Right lobe of liver (tissue), 6 donors: ENCODE data around the gene CELF4. TPM values are rescaled to one million over a fixed set of nuclear protein-coding genes. Genes with fewer than 3 reads are reported as not detected.

Experiments used
- ATAC-seq, 4 donors: fragments of 200-7000 bp; cut with Tn5 transposase; one replicate each; pipeline ENCODE4 v1.9.1; 2020; ENCODE audit warnings: mild to moderate bottlenecking in 4 of 4, moderate library complexity in 4 of 4
- DNase-seq, 3 donors: peaks; one replicate each; pipeline ENCODE4 v3.0.0-alpha.2; 2020
- H3K27ac ChIP-seq, 3 donors: fragments of 200-600 bp; one replicate each; pipeline ENCODE4 v1.8.0; 2022
- H3K27me3 ChIP-seq, 2 donors: fragments of 200-600 bp; one replicate each; pipeline ENCODE4 v1.8.0; 2022
- H3K36me3 ChIP-seq, 4 donors: fragments of 200-600 bp; sonication (generic) in 1 of 4; one replicate each; pipeline versions ENCODE4 v1.5.1 to v1.8.0; 2017 to 2022; ENCODE audit warnings: control low read depth in 1 of 4
- H3K4me1 ChIP-seq, 4 donors: fragments of 200-600 bp; sonication (generic) in 1 of 4; one replicate each; pipeline versions ENCODE4 v1.5.1 to v1.8.0; 2017 to 2022; ENCODE audit warnings: control low read depth in 1 of 4
- H3K4me3 ChIP-seq, 3 donors: fragments of 200-600 bp; one replicate each; pipeline ENCODE4 v1.8.0; 2022
- H3K9me3 ChIP-seq, 4 donors: fragments of 200-600 bp; sonication (generic) in 1 of 4; one replicate each; pipeline versions ENCODE4 v1.5.1 to v1.8.0; 2017 to 2022; ENCODE audit warnings: control low read depth in 1 of 4
- POLR2A ChIP-seq: fragments of 450-650 bp; IDR thresholded peaks from one replicate; pipeline ENCODE4 v1.6.1; 2017; ENCODE audit warnings: antibody characterized with exemption, mild to moderate bottlenecking
- WGBS: methylation state at CpG from one replicate; pipeline ENCODE4 v1.1.6; 2018; ENCODE audit warnings: low coverage, low lambda C conversion rate; ENCODE audit not compliant: insufficient coverage; ENCODE audit errors: missing lambda C conversion rate; 5-methylcytosine and 5-hydroxymethylcytosine counted together
- intact Hi-C, 2 donors: fragments of 100-400 bp; cut with DNase I; formaldehyde crosslinking; loops; one replicate each; pipeline versions ENCODE4 v1.11.2 to v1.14.1; 2022
- total RNA-seq, 6 experiments: library from RNA; depleted of rRNA in 2 of 6; stranded (reverse); fragments of >200 nt in 2 of 6; fragmentation: NEBNext Ultra II Directional in 3 of 6; extraction: Animal tissue kit (Norgen Biotek cat#: 25700) in 3 of 6; gene quantifications; one replicate each; pipeline versions ENCODE4 v1.1.0 to v1.2.4, GENCODE V29; 2016 to 2023
- TF ChIP-seq, protein P1 (sequence below), 4 donors: fragments of 200-600 bp in 3 of 4; fragments of 450-650 bp in 1 of 4; IDR thresholded peaks; one replicate each; pipeline versions ENCODE4 v1.5.1 to v1.8.0; 2016 to 2022; ENCODE audit warnings: antibody characterized with exemption in 4 of 4, mild to moderate bottlenecking in 2 of 4
- donor health status: DM: no; HTN: yes; CAD: no.
- donor health status: DM: no; HTN: no; CAD: no.
- donor health status: DM: no; HTN: no; CAD: no.
- donor health status: DM: no; HTN: yes; CAD: no.
- donor health status: DM: no; HTN: yes; CAD: no.

CELF4 gene
- total RNA-seq, 6 experiments from 2014 or later: 0.06 TPM; not detected in 5

- H3K4me1 ChIP-seq: peaks cover 0 to 4% (median 0%) of the 10 kb centered on the region in 4 donors
- TF ChIP-seq POLR2A: no peak
- H3K27me3 ChIP-seq: peaks cover 0 to 5% of the 10 kb centered on the region in 2 donors
- intact Hi-C loops: no loop called here
- no peaks in the 10 kb centered on the region for H3K9me3 ChIP-seq
- H3K4me3 ChIP-seq: peak overlapping the region; percentile 18 to 39 (median 31)
- no peaks in the 10 kb centered on the region for H3K36me3 ChIP-seq
- DNase-seq (peak in 1 of 3 donors; percentile 48), ATAC-seq (peak in 2 of 4 donors; percentile 8 to 14)
- H3K27ac ChIP-seq: no peak overlapping the region
- 0% methylated on average over 2 of the region's 49 CpGs for WGBS
These were observed 311.3 kb downstream of the CELF4 start for GRCh38 chr18:37254236-37254754.

GRCh38 chr18:37253394-37254235, 312.0 kb downstream of the CELF4 start:
- ATAC-seq: peak; percentile 29 to 69 (median 44)
- Histone ChIP-seq H3K27me3 (peaks cover 0 to 5% of the 10 kb centered on the region in 2 donors), H3K9me3 (no peaks in the 10 kb centered on the region), H3K36me3 (no peaks in the 10 kb centered on the region), H3K4me3 (peak overlapping the region; percentile 18 to 39 (median 31)), H3K27ac (no peak overlapping the region), H3K4me1 (peaks cover 0 to 4% (median 0%) of the 10 kb centered on the region in 4 donors)
- peak in 2 of 3 donors; percentile 34 to 52 for DNase-seq
- WGBS: 5% methylated on average over 4 of the region's 83 CpGs
- intact Hi-C loops: no loop called here
- TF ChIP-seq, protein P1, sequence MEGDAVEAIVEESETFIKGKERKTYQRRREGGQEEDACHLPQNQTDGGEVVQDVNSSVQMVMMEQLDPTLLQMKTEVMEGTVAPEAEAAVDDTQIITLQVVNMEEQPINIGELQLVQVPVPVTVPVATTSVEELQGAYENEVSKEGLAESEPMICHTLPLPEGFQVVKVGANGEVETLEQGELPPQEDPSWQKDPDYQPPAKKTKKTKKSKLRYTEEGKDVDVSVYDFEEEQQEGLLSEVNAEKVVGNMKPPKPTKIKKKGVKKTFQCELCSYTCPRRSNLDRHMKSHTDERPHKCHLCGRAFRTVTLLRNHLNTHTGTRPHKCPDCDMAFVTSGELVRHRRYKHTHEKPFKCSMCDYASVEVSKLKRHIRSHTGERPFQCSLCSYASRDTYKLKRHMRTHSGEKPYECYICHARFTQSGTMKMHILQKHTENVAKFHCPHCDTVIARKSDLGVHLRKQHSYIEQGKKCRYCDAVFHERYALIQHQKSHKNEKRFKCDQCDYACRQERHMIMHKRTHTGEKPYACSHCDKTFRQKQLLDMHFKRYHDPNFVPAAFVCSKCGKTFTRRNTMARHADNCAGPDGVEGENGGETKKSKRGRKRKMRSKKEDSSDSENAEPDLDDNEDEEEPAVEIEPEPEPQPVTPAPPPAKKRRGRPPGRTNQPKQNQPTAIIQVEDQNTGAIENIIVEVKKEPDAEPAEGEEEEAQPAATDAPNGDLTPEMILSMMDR (IDR thresholded peaks at IDR 0.05): no peak
- TF ChIP-seq POLR2A: no peak

DNA sequence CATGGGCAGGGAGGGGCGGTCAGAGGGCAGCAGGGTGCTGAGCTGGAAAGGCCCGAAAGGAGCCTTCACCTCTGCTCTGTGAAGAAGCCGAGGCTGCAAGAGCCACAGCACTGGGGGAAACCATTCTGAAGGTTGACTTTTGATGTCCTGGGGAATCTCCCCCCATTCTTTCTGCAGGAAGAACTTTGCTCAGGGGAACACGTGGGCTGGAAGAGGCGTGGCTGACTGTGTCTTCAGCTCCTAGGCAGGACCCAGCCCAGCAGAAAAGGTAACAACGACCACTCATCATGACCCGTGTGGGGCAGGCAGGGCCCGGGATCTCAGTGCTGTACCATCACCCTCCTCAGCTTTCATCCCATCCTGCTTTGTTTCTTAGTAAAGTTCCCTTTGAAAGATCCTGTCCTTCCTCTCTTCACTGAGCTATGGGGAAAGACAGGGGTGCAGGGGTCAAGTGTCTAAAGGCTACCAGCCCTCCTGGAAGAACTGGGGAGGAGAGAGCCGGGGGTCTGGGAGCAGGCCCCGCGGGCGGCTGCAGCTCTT, 312.7 kb downstream of the CELF4 start:
- WGBS: 71% methylated on average over 6 of the region's 12 CpGs
- no peak for TF ChIP-seq POLR2A
- TF ChIP-seq, protein P1 (IDR thresholded peaks at IDR 0.05): no peak
- intact Hi-C loops: no loop called here
- peak in 1 of 3 donors; percentile 30 for DNase-seq
- Histone ChIP-seq H3K4me1 (peaks cover 0 to 4% (median 0%) of the 10 kb centered on the region in 4 donors), H3K36me3 (no peaks in the 10 kb centered on the region), H3K9me3 (no peaks in the 10 kb centered on the region), H3K4me3 (no peak overlapping the region), H3K27me3 (peaks cover 0 to 5% of the 10 kb centered on the region in 2 donors), H3K27ac (no peak overlapping the region)
- no peak for ATAC-seq

DNA sequence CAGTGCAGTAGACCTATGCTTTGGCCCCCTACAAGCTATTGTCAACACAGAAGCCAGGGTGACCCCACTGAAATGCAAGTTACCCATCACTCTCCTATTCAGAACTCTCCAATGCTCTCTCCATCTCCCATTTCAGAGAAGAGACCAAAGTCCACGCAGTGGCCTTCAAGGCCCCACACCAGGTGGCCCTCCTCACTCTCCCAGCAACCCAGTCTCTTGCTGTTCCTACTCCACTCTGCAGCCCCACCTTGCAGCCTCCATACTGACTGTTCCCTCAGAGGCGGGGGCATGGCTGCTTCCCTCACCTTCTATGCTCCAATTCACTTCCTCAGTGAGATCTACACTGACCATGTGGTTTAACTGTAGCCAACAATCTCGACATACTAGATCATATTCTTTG, 313.3 kb downstream of the CELF4 start:
- TF ChIP-seq POLR2A: no peak
- TF ChIP-seq, protein P1 (IDR thresholded peaks at IDR 0.05): no peak
- H3K4me1 ChIP-seq: peaks cover 0 to 4% (median 0%) of the 10 kb centered on the region in 4 donors
- no peak for ATAC-seq
- no peaks in the 10 kb centered on the region for H3K36me3 ChIP-seq
- no peak overlapping the region for H3K4me3 ChIP-seq
- peaks cover 0 to 5% of the 10 kb centered on the region in 2 donors for H3K27me3 ChIP-seq
- 60% methylated on average over 1 of the region's 3 CpGs for WGBS
- DNase-seq: peak in 1 of 3 donors; percentile 22
- no peaks in the 10 kb centered on the region for H3K9me3 ChIP-seq
- intact Hi-C loops: no loop called here
- H3K27ac ChIP-seq: no peak overlapping the region

DNA sequence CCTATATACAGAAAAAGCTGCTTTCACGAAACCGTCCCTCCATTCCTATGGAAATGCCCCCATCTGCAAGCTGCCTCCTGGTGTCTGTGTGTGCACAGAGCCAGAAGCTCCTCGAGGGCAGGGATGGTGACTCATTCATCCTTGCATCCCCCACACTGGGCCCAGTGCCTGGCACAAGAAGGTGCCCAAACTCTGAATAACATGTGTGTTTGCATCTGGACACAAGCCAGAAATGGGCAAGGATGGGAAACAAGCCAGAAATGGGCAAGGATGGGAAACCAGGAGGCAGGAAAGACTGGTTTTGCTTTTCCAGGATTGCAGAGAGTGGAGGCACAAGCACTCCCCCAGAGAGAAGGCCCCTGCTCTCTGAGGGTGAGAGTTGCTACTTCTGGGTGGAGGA, 313.9 kb downstream of the CELF4 start:
- no peak for TF ChIP-seq POLR2A
- TF ChIP-seq, protein P1 (IDR thresholded peaks at IDR 0.05): no peak
- Histone ChIP-seq H3K27me3 (peaks cover 0 to 5% of the 10 kb centered on the region in 2 donors), H3K36me3 (no peaks in the 10 kb centered on the region), H3K9me3 (no peaks in the 10 kb centered on the region), H3K27ac (no peak overlapping the region), H3K4me1 (peaks cover 0 to 4% (median 0%) of the 10 kb centered on the region in 4 donors), H3K4me3 (no peak overlapping the region)
- DNase-seq (no peak), ATAC-seq (no peak)
- WGBS: 55% methylated on average over 3 of the region's 3 CpGs
- intact Hi-C loops: no loop called here
